T-helper 1 cell treated with Interleukin-12 subunit alpha and Interleukin-12 subunit beta and Interleukin-4 antibody, amounts not matched to agents 30 μg/mL and 1 μg/mL, for 36 hours (primary cell): Measurements from ENCODE around the gene POLR2C.
"Not testable (repeated sequence)": the region's sequence is repeated elsewhere in the genome, so short reads cannot be mapped to it uniquely, and the experiment has no call there.

ENCODE experiments used
- H3K27ac Mint-ChIP-seq: one replicate; pipeline ENCODE4 v1.8.0; 2021; ENCODE audit warnings: mild to moderate bottlenecking, mixed read lengths
- H3K27me3 Mint-ChIP-seq: one replicate; pipeline ENCODE4 v1.8.0; 2021; ENCODE audit warnings: low read depth, mixed read lengths
- H3K36me3 Mint-ChIP-seq: one replicate; pipeline ENCODE4 v1.8.0; 2021; ENCODE audit warnings: low read depth, mixed read lengths
- H3K4me1 Mint-ChIP-seq: one replicate; pipeline ENCODE4 v1.8.0; 2021; ENCODE audit warnings: low read depth, mixed read lengths
- H3K4me3 Mint-ChIP-seq: one replicate; pipeline ENCODE4 v1.8.0; 2021; ENCODE audit warnings: mild to moderate bottlenecking, moderate library complexity, mixed read lengths
- H3K9me3 Mint-ChIP-seq: one replicate; pipeline ENCODE4 v1.8.0; 2021; ENCODE audit warnings: mixed read lengths

Gene POLR2C

GRCh38 chr16:57499941-57500340 is 37.5 kb downstream of the POLR2C start:
- H3K4me1 Mint-ChIP-seq = peaks cover 11% of the 10 kb centered on the region
- not testable (repeated sequence) for H3K9me3 Mint-ChIP-seq, H3K36me3 Mint-ChIP-seq, H3K27me3 Mint-ChIP-seq, H3K4me3 Mint-ChIP-seq, H3K27ac Mint-ChIP-seq

DNA sequence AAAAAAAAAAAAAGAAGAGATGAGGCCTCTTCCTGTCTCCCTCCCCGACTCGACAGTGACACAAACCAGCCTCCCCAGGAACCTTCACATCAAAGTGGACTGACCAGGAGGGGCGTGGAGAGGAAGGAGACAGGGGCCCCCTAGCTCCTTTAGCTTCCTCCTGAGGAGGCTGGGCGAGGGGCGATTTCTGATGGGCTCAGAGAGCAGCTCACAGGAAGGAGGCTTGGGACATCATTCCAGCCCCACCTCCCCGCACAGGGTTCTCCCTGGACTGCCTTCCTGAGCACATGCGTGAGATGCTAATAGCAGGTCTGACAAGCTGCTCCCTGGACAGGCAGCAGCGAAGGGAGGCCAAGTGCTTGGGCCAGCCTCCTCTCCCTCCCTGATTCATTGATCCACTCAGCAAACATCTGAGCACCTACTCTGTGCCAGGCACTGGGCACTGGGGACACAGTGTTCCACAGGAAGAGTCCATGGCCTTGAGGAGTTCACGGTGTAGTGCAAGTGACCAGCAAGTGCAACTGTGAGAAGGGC is 38.2 kb downstream of the POLR2C start:
- no peaks in the 10 kb centered on the region for H3K36me3 Mint-ChIP-seq
- H3K27me3 Mint-ChIP-seq = no peaks in the 10 kb centered on the region
- H3K4me3 Mint-ChIP-seq = no peak overlapping the region
- no peaks in the 10 kb centered on the region for H3K9me3 Mint-ChIP-seq
- H3K4me1 Mint-ChIP-seq = peaks cover 11% of the 10 kb centered on the region
- H3K27ac Mint-ChIP-seq = no peak overlapping the region

GRCh38 chr16:57501492-57501891 is 39.0 kb downstream of the POLR2C start:
- no peaks in the 10 kb centered on the region for H3K36me3 Mint-ChIP-seq
- H3K27me3 Mint-ChIP-seq = no peaks in the 10 kb centered on the region
- H3K27ac Mint-ChIP-seq = no peak overlapping the region
- no peaks in the 10 kb centered on the region for H3K9me3 Mint-ChIP-seq
- H3K4me1 Mint-ChIP-seq = peaks cover 11% of the 10 kb centered on the region
- H3K4me3 Mint-ChIP-seq = no peak overlapping the region

- no peaks in the 10 kb centered on the region for H3K36me3 Mint-ChIP-seq
- H3K27ac Mint-ChIP-seq = no peak overlapping the region
- no peak overlapping the region for H3K4me3 Mint-ChIP-seq
- peaks cover 11% of the 10 kb centered on the region for H3K4me1 Mint-ChIP-seq
- no peaks in the 10 kb centered on the region for H3K27me3 Mint-ChIP-seq
- H3K9me3 Mint-ChIP-seq = no peaks in the 10 kb centered on the region
Measured at GRCh38 chr16:57502048-57502775, 39.7 kb downstream of the POLR2C start.

GRCh38 chr16:57503366-57503765 is 40.9 kb downstream of the POLR2C start:
- H3K27ac Mint-ChIP-seq = no peak overlapping the region
- H3K9me3 Mint-ChIP-seq = no peaks in the 10 kb centered on the region
- peaks cover 11% of the 10 kb centered on the region for H3K4me1 Mint-ChIP-seq
- H3K36me3 Mint-ChIP-seq = no peaks in the 10 kb centered on the region
- H3K27me3 Mint-ChIP-seq = no peaks in the 10 kb centered on the region
- H3K4me3 Mint-ChIP-seq = no peak overlapping the region

- H3K27ac Mint-ChIP-seq = no peak overlapping the region
- no peaks in the 10 kb centered on the region for H3K9me3 Mint-ChIP-seq
Measured at GRCh38 chr16:57504001-57504400, 41.5 kb downstream of the POLR2C start.

DNA sequence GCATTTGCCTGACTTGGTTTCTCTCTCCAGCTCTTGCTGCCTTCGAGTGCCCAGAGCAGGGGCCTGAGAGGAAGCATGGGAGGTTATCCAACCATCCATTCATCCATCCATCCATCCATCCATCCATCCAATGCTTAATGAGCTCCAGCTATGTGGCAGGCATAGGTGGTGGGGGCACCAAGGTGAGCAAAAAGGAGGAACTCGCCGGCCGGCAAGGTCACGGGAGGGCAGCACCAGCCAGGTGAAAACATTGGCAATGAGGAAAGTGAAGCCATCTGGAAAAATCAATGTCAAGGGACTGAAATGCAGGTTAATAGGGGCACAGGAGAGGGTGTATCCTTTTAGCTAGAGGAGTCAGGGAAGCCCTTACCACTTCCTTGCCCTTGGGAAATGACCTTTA is 42.0 kb downstream of the POLR2C start:
- Mint-ChIP-seq H3K4me3 (no peak overlapping the region), H3K27ac (no peak overlapping the region), H3K36me3 (no peaks in the 10 kb centered on the region), H3K27me3 (no peaks in the 10 kb centered on the region), H3K9me3 (no peaks in the 10 kb centered on the region), H3K4me1 (peaks cover 11% of the 10 kb centered on the region)

More at GRCh38 chr16:57504001-57504400, 41.5 kb downstream of the POLR2C start:
- no peaks in the 10 kb centered on the region for H3K36me3 Mint-ChIP-seq
- no peaks in the 10 kb centered on the region for H3K27me3 Mint-ChIP-seq
- H3K4me3 Mint-ChIP-seq = no peak overlapping the region
- H3K4me1 Mint-ChIP-seq = peaks cover 11% of the 10 kb centered on the region

- no peak overlapping the region for H3K27ac Mint-ChIP-seq
- H3K36me3 Mint-ChIP-seq = no peaks in the 10 kb centered on the region
- H3K4me3 Mint-ChIP-seq = no peak overlapping the region
- peaks cover 11% of the 10 kb centered on the region for H3K4me1 Mint-ChIP-seq
- no peaks in the 10 kb centered on the region for H3K27me3 Mint-ChIP-seq
- H3K9me3 Mint-ChIP-seq = no peaks in the 10 kb centered on the region
Measured at GRCh38 chr16:57505169-57505568, 42.7 kb downstream of the POLR2C start.

GRCh38 chr16:57507136-57508034 is 44.9 kb downstream of the POLR2C start:
- no peaks in the 10 kb centered on the region for H3K4me1 Mint-ChIP-seq
- no peaks in the 10 kb centered on the region for H3K27me3 Mint-ChIP-seq
- no peak overlapping the region for H3K4me3 Mint-ChIP-seq
- H3K9me3 Mint-ChIP-seq = no peaks in the 10 kb centered on the region
- H3K27ac Mint-ChIP-seq = no peak overlapping the region
- no peaks in the 10 kb centered on the region for H3K36me3 Mint-ChIP-seq

DNA sequence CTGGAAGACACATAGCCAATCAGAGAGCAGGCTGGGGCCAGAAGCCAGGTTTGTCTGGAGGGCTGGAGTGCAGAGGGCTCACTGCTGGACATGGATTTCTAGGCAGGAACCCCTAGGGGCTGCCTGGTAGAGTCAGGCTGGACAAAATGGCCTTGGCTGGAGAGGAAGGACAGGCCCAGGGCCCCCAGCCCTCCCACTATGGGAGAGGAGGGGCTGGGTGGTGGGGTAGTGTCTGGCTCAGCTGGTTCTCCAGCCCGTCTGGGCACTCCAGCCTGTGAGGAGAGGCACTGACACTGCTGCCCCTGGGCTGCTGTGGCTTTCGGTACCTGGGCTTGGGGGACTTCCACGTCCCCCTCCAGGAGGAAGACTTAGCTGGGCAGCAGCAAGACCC is 45.6 kb downstream of the POLR2C start:
- Mint-ChIP-seq H3K9me3 (no peaks in the 10 kb centered on the region), H3K4me1 (no peaks in the 10 kb centered on the region), H3K36me3 (no peaks in the 10 kb centered on the region), H3K4me3 (no peak overlapping the region), H3K27ac (no peak overlapping the region), H3K27me3 (no peaks in the 10 kb centered on the region)

- Mint-ChIP-seq H3K4me3 (no peak overlapping the region), H3K36me3 (no peaks in the 10 kb centered on the region), H3K27me3 (no peaks in the 10 kb centered on the region), H3K9me3 (no peaks in the 10 kb centered on the region), H3K4me1 (no peaks in the 10 kb centered on the region), H3K27ac (no peak overlapping the region)
Measured at GRCh38 chr16:57509231-57509923, 46.9 kb downstream of the POLR2C start.

GRCh38 chr16:57510016-57510871 is 47.8 kb downstream of the POLR2C start:
- no peaks in the 10 kb centered on the region for H3K9me3 Mint-ChIP-seq
- H3K27ac Mint-ChIP-seq = no peak overlapping the region
- H3K36me3 Mint-ChIP-seq = no peaks in the 10 kb centered on the region
- no peaks in the 10 kb centered on the region for H3K27me3 Mint-ChIP-seq
- H3K4me3 Mint-ChIP-seq = no peak overlapping the region
- H3K4me1 Mint-ChIP-seq = no peaks in the 10 kb centered on the region

GRCh38 chr16:57512296-57513001 is 50.0 kb downstream of the POLR2C start:
- no peak overlapping the region for H3K4me3 Mint-ChIP-seq
- peaks cover 2% of the 10 kb centered on the region for H3K36me3 Mint-ChIP-seq
- no peak overlapping the region for H3K27ac Mint-ChIP-seq
- no peaks in the 10 kb centered on the region for H3K9me3 Mint-ChIP-seq
- H3K4me1 Mint-ChIP-seq = no peaks in the 10 kb centered on the region
- no peaks in the 10 kb centered on the region for H3K27me3 Mint-ChIP-seq
